Testis (tissue), 3 donors: ENCODE data around the gene WNT3. TPM values are rescaled to one million over a fixed set of nuclear protein-coding genes. Genes with fewer than 3 reads are reported as not detected.
A peak's percentile ranks its signal among the peaks of the same experiment; 100 is the strongest.
"Not testable (repeated sequence)": the region's sequence is repeated elsewhere in the genome, so short reads cannot be mapped to it uniquely, and the experiment has no call there.

Experiments
- DNase-seq: peaks from one replicate; pipeline ENCODE4 v3.0.0-alpha.2; 2019
- H3K27ac ChIP-seq, 2 donors: fragments of 200-600 bp; sonication (generic); one replicate each; pipeline ENCODE4 v1.5.1; 2019
- H3K27me3 ChIP-seq: fragments of 200-600 bp; sonication (generic); one replicate; pipeline ENCODE4 v1.5.1; 2019
- H3K36me3 ChIP-seq: fragments of 200-600 bp; sonication (generic); one replicate; pipeline ENCODE4 v1.5.1; 2017; ENCODE audit warnings: low read depth; ENCODE audit errors: missing control alignments
- H3K4me1 ChIP-seq: fragments of 200-600 bp; sonication (generic); one replicate; pipeline ENCODE4 v1.5.1; 2019
- H3K4me3 ChIP-seq, 2 donors: fragments of 200-600 bp; sonication (generic); one replicate each; pipeline ENCODE4 v1.5.1; 2017 to 2019
- H3K9me3 ChIP-seq: fragments of 200-600 bp; sonication (generic); one replicate; pipeline ENCODE4 v1.5.1; 2017
- CTCF ChIP-seq, 3 experiments: fragments of 450-650 bp in 2 of 3; fragments of 200-600 bp in 1 of 3; sonication (generic) in 1 of 3; IDR thresholded peaks; one replicate each; pipeline ENCODE4 v1.5.1; 2016 to 2019; ENCODE audit warnings: antibody characterized with exemption in 3 of 3, mild to moderate bottlenecking in 2 of 3, moderate library complexity in 1 of 3
- POLR2A ChIP-seq: fragments of 450-650 bp; IDR thresholded peaks from one replicate; pipeline ENCODE4 v1.6.1; 2017; ENCODE audit warnings: antibody characterized with exemption, mild to moderate bottlenecking, moderate library complexity
- WGBS, 2 donors: methylation state at CpG; one replicate each; pipeline ENCODE4 v1.1.5; 2018; 5-methylcytosine and 5-hydroxymethylcytosine counted together
- intact Hi-C: fragments of 100-400 bp; cut with DNase I; formaldehyde crosslinking; loops from one replicate; pipeline ENCODE4 v1.15.1; 2023; ENCODE audit warnings: low total_unique reads
- polyA plus RNA-seq: library from polyadenylated mRNA; stranded (reverse); fragments of 350-450 nt; fragmentation: Illumina TruSeq; extraction: RNeasy Lipid Tissue Mini Kit (QIAGEN cat#74804); gene quantifications from one replicate; pipeline ENCODE4 v1.2.3, GENCODE V29; 2014; ENCODE audit warnings: low read depth, low replicate concordance; ENCODE audit not compliant: insufficient read depth
- total RNA-seq, 2 donors: library from RNA; depleted of rRNA; stranded (reverse); fragments of >200 nt; gene quantifications; one replicate each; pipeline ENCODE4 v1.2.3, GENCODE V29; 2016

WNT3 gene
- total and polyA plus RNA-seq, 3 donors from 2014 or later = 6.4 to 9.8 (median 7.7) TPM

GRCh38 chr17:46847204-46848191 lies 29.0 kb upstream of the WNT3 start:
- intact Hi-C loops = no loop called here
- peaks cover 6% of the 10 kb centered on the region for H3K4me1 ChIP-seq
- peaks cover 4% of the 10 kb centered on the region for H3K27me3 ChIP-seq
- no peak overlapping the region for H3K27ac ChIP-seq
- WGBS, 2 donors = 62 to 65% methylated on average over 8 of the region's 8 CpGs
- H3K36me3 ChIP-seq = no peaks in the 10 kb centered on the region
- H3K4me3 ChIP-seq = no peak overlapping the region
- no peaks in the 10 kb centered on the region for H3K9me3 ChIP-seq
- DNase-seq = no peak
- TF ChIP-seq POLR2A (no peak), CTCF (IDR thresholded peaks at IDR 0.05) (no peak)

- Histone ChIP-seq H3K27ac (no peak overlapping the region), H3K9me3 (no peaks in the 10 kb centered on the region), H3K4me1 (no peaks in the 10 kb centered on the region), H3K27me3 (no peaks in the 10 kb centered on the region), H3K36me3 (no peaks in the 10 kb centered on the region), H3K4me3 (no peak overlapping the region)
- WGBS, 2 donors = 78 to 93% methylated on average over 3 of the region's 3 CpGs
- TF ChIP-seq CTCF (IDR thresholded peaks at IDR 0.05) (peak in 1 of 3 experiments; percentile 29), POLR2A (no peak)
- DNase-seq = no peak
- intact Hi-C loops = no loop called here
These were observed 24.3 kb upstream of the WNT3 start for GRCh38 chr17:46842835-46843234.

- Histone ChIP-seq H3K9me3 (no peaks in the 10 kb centered on the region), H3K36me3 (no peaks in the 10 kb centered on the region), H3K4me1 (no peaks in the 10 kb centered on the region), H3K4me3 (peak overlapping the region in 1 of 2 donors; percentile 10), H3K27me3 (no peaks in the 10 kb centered on the region), H3K27ac (no peak overlapping the region)
- peak; percentile 50 for DNase-seq
- 11 to 20% methylated on average over 19 to 43 of the region's 43 CpGs for WGBS, 2 donors
- intact Hi-C loops = no loop called here
- peak; percentile 62 to 85 (median 71) for TF ChIP-seq CTCF (IDR thresholded peaks at IDR 0.05)
- TF ChIP-seq POLR2A = no peak
These were observed 23.3 kb upstream of the WNT3 start for GRCh38 chr17:46841561-46842379.

GRCh38 chr17:46840596-46840995 lies 22.1 kb upstream of the WNT3 start:
- H3K9me3 ChIP-seq, H3K27ac ChIP-seq, intact Hi-C loops, DNase-seq, H3K36me3 ChIP-seq, H3K27me3 ChIP-seq, H3K4me1 ChIP-seq, H3K4me3 ChIP-seq: not testable (repeated sequence)
- WGBS, 2 donors = 61 to 70% methylated on average over 3 of the region's 3 CpGs

- H3K27ac ChIP-seq = no peak overlapping the region
- 93 to 95% methylated on average over 5 of the region's 5 CpGs for WGBS, 2 donors
- TF ChIP-seq POLR2A (no peak), CTCF (IDR thresholded peaks at IDR 0.05) (no peak)
- H3K9me3 ChIP-seq = no peaks in the 10 kb centered on the region
- intact Hi-C loops = no loop called here
- no peak overlapping the region for H3K4me3 ChIP-seq
- H3K36me3 ChIP-seq = no peaks in the 10 kb centered on the region
- H3K4me1 ChIP-seq = no peaks in the 10 kb centered on the region
- no peak for DNase-seq
- no peaks in the 10 kb centered on the region for H3K27me3 ChIP-seq
These were observed 20.7 kb upstream of the WNT3 start for GRCh38 chr17:46839211-46839610.
